Activated CD4-positive, CD25-positive, alpha-beta regulatory T cell treated with anti-CD3 and anti-CD28 coated beads, Interleukin-2, amount 50 U/mL, for 72 hours (primary cell): ENCODE data around the gene MST1.
A peak's percentile ranks its signal among the peaks of the same experiment; 100 is the strongest.

Experiments used
- DNase-seq: peaks from one replicate; pipeline ENCODE4 v3.0.0; 2021

MST1 gene

GRCh38 chr3:49717959-49718857 is 28.9 kb upstream of the MST1 start:
- DNase-seq, result peak; percentile 31

DNA sequence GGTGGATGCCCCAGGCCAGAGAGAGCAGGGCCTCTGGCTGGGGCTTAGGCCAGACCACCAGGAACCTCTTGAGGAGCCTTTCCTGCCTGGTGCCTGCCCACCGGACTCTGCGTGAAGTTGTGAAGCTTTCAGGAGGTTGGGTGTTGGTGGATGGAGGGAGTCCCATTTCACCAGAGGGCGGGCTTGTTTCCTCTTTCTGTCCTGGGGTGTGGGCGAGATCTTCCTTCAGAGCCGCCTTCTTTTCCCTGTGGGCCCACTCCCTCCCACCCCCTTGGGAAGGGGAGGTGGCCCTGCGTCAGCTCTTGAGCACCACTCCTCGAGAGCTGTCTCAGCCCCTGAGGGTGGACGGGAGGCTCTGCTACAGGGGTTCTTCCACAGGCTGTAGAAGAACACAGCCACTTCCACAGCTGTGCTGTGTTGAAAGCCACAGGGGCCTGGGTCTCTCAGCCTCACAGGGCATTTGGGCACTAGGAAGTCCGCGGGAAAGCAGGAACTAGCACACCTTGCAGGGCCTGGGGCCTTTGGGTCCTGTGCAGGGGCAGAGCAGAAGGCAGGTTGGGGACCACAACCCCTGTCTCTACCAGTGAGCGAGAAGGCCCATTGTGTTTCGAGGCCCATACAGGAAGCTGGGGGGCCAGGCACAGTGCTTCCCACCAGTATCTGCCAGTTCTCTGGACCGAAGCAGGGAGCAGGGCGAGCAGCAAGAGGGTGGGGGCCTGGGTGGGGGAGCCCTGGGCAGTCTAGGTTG is 28.1 kb upstream of the MST1 start:
- peak; percentile 24 for DNase-seq

DNA sequence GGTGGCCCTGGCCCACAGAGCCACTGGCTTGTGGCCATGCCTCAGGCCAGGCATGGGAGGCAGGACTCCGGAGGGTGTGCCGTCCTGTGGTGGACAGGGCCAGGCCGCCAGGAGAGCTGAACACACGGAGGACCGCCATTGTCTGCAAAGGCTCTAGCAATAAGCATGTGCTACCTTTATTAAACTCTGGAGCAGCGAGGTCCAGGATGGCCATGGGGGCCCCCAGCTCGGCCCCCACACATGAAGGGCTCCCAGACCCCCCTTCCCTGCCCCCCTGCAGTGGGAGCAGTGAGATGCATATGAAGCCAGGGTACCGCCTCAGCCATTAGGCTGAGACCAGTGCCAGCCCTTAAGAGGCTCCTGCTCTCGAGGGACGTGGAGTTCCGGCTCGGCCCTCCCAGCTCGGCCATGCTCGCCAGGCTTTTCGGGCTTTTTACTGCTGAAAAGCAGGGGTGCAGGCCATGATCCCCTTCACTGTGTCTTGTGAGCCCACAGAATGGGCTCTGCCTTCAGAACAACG is 27.5 kb upstream of the MST1 start:
- DNase-seq, result peak; percentile 21

DNA sequence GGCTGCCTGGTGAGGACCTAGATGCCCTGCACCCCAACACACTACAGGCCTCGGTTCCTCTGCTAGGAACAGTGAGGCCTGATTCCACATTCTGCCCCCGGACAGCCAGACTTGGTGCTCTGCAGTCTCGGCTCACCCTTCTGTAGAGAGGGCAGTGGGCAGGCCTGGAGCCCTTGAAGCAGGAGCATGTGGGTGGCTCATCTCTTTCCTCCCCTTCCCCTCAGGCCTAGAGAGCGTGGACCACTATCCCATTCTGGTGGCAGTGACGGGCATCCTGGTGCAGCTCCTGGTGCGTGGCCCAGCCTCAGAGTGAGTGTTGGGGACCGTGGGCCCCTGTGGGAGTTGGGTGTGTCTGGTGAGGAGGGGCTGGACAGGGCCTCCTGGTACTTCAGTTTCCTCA is 26.9 kb upstream of the MST1 start:
- peak; percentile 27 for DNase-seq

GRCh38 chr3:49715611-49716121 is 26.4 kb upstream of the MST1 start:
- DNase-seq, result no peak

DNA sequence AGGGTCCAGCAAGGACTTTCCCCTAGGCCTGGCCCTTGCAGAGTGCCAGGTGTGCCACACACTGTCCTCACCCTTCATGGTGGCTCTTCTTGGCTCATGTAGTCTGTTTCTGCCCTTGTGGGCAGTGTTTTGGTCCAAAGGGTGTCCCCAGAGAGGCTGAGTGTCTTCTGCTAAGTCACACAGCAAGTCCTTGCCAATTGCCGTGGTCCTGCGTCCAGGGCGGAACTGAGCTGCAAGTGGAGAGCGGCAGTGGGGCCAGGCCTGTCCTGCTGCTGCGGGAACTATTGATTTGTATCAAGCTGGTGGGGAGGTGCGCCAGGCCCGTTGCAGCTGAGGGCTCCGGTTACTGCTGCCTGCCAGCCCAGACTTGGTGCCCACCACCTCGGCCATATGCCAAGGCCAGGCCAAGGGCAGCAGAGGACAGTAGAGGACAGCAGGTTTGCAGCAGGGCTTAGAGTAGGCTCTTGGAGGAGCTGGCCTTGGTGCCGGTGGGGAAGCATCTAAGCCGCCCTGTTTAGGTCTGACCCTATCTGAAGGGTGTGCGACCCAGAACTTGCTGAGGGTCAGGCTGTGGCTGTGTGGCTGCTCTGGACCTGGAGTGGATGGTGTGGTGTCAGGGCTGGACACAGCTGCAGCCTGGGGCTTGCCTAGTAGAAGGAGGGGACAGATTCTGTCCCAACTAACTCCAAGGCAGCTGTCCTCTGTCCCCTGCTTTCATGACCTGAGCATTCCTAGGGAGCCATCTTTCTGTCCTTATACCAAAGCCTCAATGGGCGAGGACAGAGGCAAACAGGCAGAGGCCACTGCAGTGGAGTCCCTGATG is 25.7 kb upstream of the MST1 start:
- DNase-seq, result no peak

DNA sequence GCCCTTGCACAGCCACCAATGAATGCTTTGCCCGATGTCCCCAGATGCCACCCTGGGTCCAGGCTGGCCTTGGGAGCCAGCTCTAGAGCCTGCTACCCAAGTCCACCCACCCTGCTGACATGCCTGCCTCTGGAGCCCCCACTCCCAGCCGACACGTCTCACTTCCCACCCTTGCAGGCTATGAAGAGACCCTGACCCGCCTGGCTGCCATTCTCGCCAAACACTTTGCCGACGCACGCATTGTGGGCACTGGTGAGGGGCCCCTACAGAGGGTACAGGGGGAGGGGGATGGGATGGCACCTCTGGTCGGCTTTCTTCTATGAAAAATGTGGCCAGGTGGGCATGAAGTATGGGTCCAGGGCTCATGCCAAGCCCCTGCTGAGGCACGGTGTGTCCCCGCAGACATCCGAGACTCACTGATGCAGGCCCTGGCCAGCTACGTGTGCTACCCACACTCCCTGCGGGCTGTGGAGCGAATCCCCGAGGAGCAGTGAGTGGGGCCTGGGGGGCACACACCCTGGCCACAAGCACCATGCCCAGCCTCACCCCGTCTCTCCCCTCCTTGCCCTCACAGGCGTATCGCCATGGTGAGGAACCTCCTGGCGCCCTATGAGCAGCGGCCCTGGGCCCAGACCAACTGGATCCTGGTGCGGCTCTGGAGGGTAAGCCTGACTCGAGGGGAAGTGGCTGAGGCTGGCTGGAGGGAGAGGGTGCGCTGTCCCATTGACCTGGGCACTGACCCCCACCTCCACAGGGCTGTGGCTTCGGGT is 24.2 kb upstream of the MST1 start:
- no peak for DNase-seq

- no peak for DNase-seq
These were observed 23.5 kb upstream of the MST1 start for GRCh38 chr3:49712631-49713317.

- DNase-seq, result no peak
These were observed 22.9 kb upstream of the MST1 start for GRCh38 chr3:49712166-49712565.

DNA sequence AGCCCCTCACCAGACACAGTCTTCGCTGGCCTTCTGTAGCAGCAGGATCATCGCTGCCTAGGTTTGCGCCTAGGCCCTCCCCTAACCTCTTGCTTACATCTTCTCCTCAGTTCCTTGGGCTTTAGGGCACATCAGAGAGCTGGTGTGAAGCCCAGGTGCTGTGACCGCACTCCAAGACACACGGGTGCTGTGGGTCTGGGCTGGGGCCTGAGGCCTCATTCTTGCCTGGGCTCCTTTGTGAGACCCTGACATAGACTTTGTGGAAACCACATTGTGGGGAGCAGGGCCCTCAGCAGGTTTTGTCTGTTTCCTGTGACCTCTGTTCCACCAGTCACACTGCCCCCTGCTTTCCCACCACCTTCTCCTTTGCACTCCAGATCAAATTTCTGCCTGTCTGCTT is 22.2 kb upstream of the MST1 start:
- no peak for DNase-seq

- DNase-seq, result no peak
These were observed 20.6 kb upstream of the MST1 start for GRCh38 chr3:49709852-49710251.

- DNase-seq, result no peak
These were observed 17.8 kb upstream of the MST1 start for GRCh38 chr3:49707113-49707480.

- no peak for DNase-seq
These were observed 17.3 kb upstream of the MST1 start for GRCh38 chr3:49706456-49707112.

GRCh38 chr3:49705390-49705960 is 16.2 kb upstream of the MST1 start:
- no peak for DNase-seq

DNA sequence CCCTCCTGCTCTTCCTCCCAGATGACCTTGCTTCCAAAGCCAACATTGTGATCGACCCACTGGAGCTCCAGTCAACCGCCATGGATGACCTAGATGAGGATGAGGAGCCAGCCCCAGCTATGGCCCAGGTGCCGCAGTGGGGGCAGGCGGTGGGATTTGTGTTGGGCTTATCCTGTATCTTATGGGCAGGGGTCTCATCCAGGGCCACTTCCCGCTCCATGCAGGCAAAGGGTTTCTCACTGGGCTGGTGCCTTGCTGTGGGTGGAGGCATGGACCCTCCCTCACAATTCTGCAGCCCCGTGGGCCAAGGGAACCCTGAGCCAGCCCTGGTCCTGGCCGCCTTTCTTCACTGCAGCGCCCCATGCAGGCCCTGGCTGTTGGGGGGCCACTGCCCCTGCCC is 15.4 kb upstream of the MST1 start:
- no peak for DNase-seq

DNA sequence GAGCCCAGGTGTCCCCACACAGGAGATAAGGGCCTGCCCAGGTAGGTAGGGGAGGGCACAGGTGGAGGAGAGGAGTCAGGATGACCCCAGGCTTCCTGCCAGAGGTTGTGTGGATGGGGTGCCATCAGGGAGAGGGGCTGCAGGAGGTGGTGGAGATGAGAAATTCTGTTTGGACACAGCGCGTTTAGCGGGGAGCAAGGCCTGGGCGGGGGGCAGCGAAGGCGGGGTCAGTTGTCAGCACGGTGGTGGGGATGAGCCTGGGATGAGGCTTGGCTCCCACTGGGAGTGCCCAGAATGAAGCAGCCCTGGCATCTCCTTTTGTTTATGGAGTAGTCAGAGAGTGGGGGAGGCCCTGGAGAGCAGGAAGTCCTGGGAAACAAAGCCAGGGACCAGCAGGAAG is 14.7 kb upstream of the MST1 start:
- no peak for DNase-seq

DNA sequence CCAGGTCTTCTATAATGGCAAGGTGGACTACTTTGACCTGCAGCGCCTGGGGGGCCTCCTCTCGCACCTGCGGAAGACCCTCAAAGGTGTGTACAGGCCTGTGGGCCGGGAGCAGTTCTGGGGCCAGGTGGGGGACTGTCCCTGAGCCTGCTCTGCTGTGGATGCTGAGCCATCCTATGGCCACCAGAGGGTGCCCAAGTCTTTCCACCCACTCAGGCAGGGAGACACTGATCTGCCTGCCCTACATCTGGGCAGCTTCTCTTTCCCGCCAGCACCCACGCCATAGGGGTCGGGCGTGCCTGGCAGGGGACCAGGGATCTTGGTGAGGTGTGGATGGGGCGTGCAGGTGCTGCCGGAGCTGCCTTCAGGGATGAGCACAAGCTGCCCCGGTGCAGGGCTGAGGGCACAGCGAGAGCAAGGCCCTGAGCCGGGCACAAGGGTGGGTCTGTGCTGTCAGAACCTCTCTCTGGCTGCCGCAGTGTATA is 14.2 kb upstream of the MST1 start:
- peak; percentile 57 for DNase-seq

DNA sequence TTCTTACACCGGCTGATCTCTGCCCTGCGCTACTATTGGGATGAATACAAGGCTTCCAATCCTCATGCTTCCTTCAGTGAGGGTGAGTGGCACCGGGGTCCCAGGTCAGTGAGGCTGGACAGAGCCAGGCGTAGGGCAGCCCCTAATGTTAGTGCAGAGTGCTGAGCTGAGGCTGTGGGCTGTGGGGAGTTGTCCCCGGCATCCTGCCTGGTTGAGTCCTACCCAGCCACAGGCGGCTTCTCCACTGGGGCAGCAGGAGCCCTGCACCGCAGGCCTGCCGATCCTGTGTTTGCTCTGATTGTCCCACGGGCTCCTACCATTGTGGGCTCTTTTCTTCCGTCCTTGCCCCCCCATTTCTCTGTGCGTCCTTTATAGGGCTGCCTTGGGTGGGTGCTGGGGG is 13.4 kb upstream of the MST1 start:
- DNase-seq, result no peak

GRCh38 chr3:49701388-49702077 is 12.3 kb upstream of the MST1 start:
- DNase-seq, result no peak
